B cell (primary cell): ENCODE measurements around the gene VIPR2. TPM values are rescaled to one million over a fixed set of nuclear protein-coding genes. Genes with fewer than 3 reads are reported as not detected.

ENCODE experiments used
- ATAC-seq: fragments of 200-7000 bp; cut with Tn5 transposase; one replicate; pipeline ENCODE4 v1.10.0; 2021; ENCODE audit warnings: low read depth, mild to moderate bottlenecking, moderate number of reproducible peaks, moderate library complexity
- CTCF ChIA-PET: fragments of 350-600 bp; sonication (Branson Sonifier 250); formaldehyde crosslinking; loops from one replicate; lab custom pipeline; 2021; ENCODE audit warnings: antibody characterized with exemption, inconsistent platforms; lab: Charles Lee
- POLR2A ChIA-PET: fragments of 350-600 bp; sonication (Branson Sonifier 250); formaldehyde crosslinking; loops from one replicate; lab custom pipeline; 2021; ENCODE audit warnings: antibody characterized with exemption; lab: Charles Lee
- DNase-seq: peaks from one replicate; pipeline ENCODE4 v3.0.0; 2013
- H2AFZ ChIP-seq: 2 replicates; pipeline ENCODE4 v1.6.1; 2012; ENCODE audit warnings: mild to moderate bottlenecking, low read depth, low read length; ENCODE audit not compliant: insufficient read depth, poor library complexity, severe bottlenecking
- H3K27ac ChIP-seq, 2 donors: 1 replicate in 1 of 2; 2 replicates in 1 of 2; pipeline ENCODE4 v1.5.1; 2012 to 2013; ENCODE audit warnings: low read length in 2 of 2, mild to moderate bottlenecking in 2 of 2, moderate library complexity in 1 of 2
- H3K27me3 ChIP-seq, 4 experiments: fragments of 200-600 bp in 1 of 4; sonication (generic) in 1 of 4; replicated peaks in 1 of 4; 1 replicate in 2 of 4; 2 replicates in 2 of 4; pipeline versions ENCODE4 v1.6.1 to v1.7.0; 2013 to 2016; ENCODE audit warnings: low read length in 3 of 4, mild to moderate bottlenecking in 2 of 4, mixed read lengths in 1 of 4, moderate library complexity in 1 of 4; ENCODE audit not compliant: insufficient read depth in 4 of 4, control insufficient read depth in 3 of 4; ENCODE audit errors: control extremely low read depth in 1 of 4
- H3K36me3 ChIP-seq, 2 experiments: replicated peaks in 1 of 2; 1 replicate in 1 of 2; 2 replicates in 1 of 2; pipeline versions ENCODE4 v1.6.1 to v1.7.1; 2013; ENCODE audit warnings: low read length in 1 of 2; ENCODE audit not compliant: insufficient read depth in 2 of 2, control insufficient read depth in 1 of 2; ENCODE audit errors: control extremely low read depth in 1 of 2, extremely low read depth in 1 of 2
- H3K4me1 ChIP-seq, 2 donors: fragments of 200-600 bp in 1 of 2; sonication (generic) in 1 of 2; 1 replicate in 1 of 2; 2 replicates in 1 of 2; pipeline versions ENCODE4 v1.5.1 to v1.6.1; 2013 to 2017; ENCODE audit warnings: low read length in 2 of 2; ENCODE audit not compliant: control insufficient read depth in 2 of 2, insufficient read depth in 2 of 2
- H3K4me2 ChIP-seq: replicated peaks from 2 replicates; pipeline ENCODE3; 2012; ENCODE audit warnings: mild to moderate bottlenecking, low read depth, low read length; ENCODE audit not compliant: poor library complexity, severe bottlenecking
- H3K4me3 ChIP-seq, 5 experiments: fragments of 200-600 bp in 1 of 5; sonication (generic) in 1 of 5; 1 replicate in 3 of 5; 2 replicates in 2 of 5; pipeline versions ENCODE4 v1.5.1 to v1.7.0; 2011 to 2016; ENCODE audit warnings: low read length in 4 of 5, mild to moderate bottlenecking in 4 of 5, low read depth in 2 of 5, control low read depth in 1 of 5, moderate library complexity in 1 of 5; ENCODE audit not compliant: insufficient read depth in 1 of 5; ENCODE audit errors: control extremely low read depth in 1 of 5, extremely low read depth in 1 of 5
- H3K79me2 ChIP-seq: fragments of 200-600 bp; sonication (generic); one replicate; pipeline ENCODE4 v1.6.0; 2016; ENCODE audit warnings: low read length; ENCODE audit not compliant: control insufficient read depth, insufficient read depth
- H3K9ac ChIP-seq: fragments of 200-600 bp; sonication (generic); 2 replicates; pipeline ENCODE4 v1.6.1; 2017; ENCODE audit warnings: mild to moderate bottlenecking, low read length, moderate library complexity
- H3K9me3 ChIP-seq, 3 donors: one replicate each; pipeline versions ENCODE4 v1.6.1 to v1.7.1; 2013; ENCODE audit warnings: low read length in 2 of 3; ENCODE audit not compliant: control insufficient read depth in 2 of 3, insufficient read depth in 1 of 3; ENCODE audit errors: control extremely low read depth in 1 of 3
- H4K20me1 ChIP-seq: 2 replicates; pipeline ENCODE4 v1.6.0; 2012; ENCODE audit warnings: mild to moderate bottlenecking, low read length; ENCODE audit not compliant: insufficient read depth, control insufficient read depth, poor library complexity, severe bottlenecking
- H3K27ac Mint-ChIP-seq: one replicate; pipeline ENCODE4 v1.8.0; 2021; ENCODE audit warnings: mixed read lengths
- H3K27me3 Mint-ChIP-seq: one replicate; pipeline ENCODE4 v1.8.0; 2021; ENCODE audit warnings: mixed read lengths
- H3K4me1 Mint-ChIP-seq: one replicate; pipeline ENCODE4 v1.8.0; 2021; ENCODE audit warnings: mixed read lengths
- H3K4me3 Mint-ChIP-seq: one replicate; pipeline ENCODE4 v1.8.0; 2021; ENCODE audit warnings: mixed read lengths
- H3K9me3 Mint-ChIP-seq: one replicate; pipeline ENCODE4 v1.8.0; 2022; ENCODE audit warnings: mixed read lengths; ENCODE audit not compliant: insufficient read depth
- CTCF ChIP-seq: fragments of 200-600 bp; IDR thresholded peaks from one replicate; pipeline ENCODE4 v1.8.0; 2022; ENCODE audit warnings: antibody characterized with exemption, mild to moderate bottlenecking
- EZH2 ChIP-seq: IDR thresholded peaks from 2 replicates; pipeline ENCODE4 v1.6.1; 2012; ENCODE audit warnings: borderline replicate concordance, low read depth, mild to moderate bottlenecking, moderate library complexity, low read length; ENCODE audit not compliant: insufficient read depth, poor library complexity, severe bottlenecking
- WGBS: methylation state at CpG from one replicate; pipeline ENCODE4 v1.1.5; 2013; ENCODE audit warnings: missing lambda C conversion rate; ENCODE audit not compliant: insufficient coverage; 5-methylcytosine and 5-hydroxymethylcytosine counted together
- intact Hi-C: fragments of 100-400 bp; cut with micrococcal nuclease; formaldehyde crosslinking; loops from one replicate; pipeline ENCODE4 v1.10.0; 2022
- polyA plus RNA-seq: library from polyadenylated mRNA; depleted of rRNA; stranded (reverse); fragments of >200 nt; gene quantifications from 2 replicates; pipeline ENCODE4 v1.2.3, GENCODE V29; 2012
- total RNA-seq, 2 donors: library from RNA; stranded (reverse); fragments of 120-200 nt in 1 of 2; gene quantifications; 1 replicate in 1 of 2; 2 replicates in 1 of 2; pipeline versions ENCODE4 v1.2.3 to v1.2.4, GENCODE V29; 2013 to 2022

Gene VIPR2
- total and polyA plus RNA-seq, 2 donors (not counting 1 experiment from before 2014, with no cell fraction given), result not detected

- Histone ChIP-seq H3K27ac (no peak overlapping the region), H3K27me3 (no peaks in the 10 kb centered on the region), H3K4me3 (no peak overlapping the region), H4K20me1 (no peaks in the 10 kb centered on the region), H2AFZ (no peak overlapping the region), H3K9ac (no peak overlapping the region), H3K9me3 (no peaks in the 10 kb centered on the region), H3K79me2 (no peaks in the 10 kb centered on the region), H3K4me2 (no peak overlapping the region), H3K4me1 (no peaks in the 10 kb centered on the region), H3K36me3 (no peaks in the 10 kb centered on the region)
- ChIA-PET POLR2A (no interaction called here), CTCF (no interaction called here)
- H3K4me1 Mint-ChIP-seq, result no peaks in the 10 kb centered on the region
- intact Hi-C loops, result no loop called here
- H3K27ac Mint-ChIP-seq, result no peak overlapping the region
- no peak for ATAC-seq
- no peaks in the 10 kb centered on the region for H3K27me3 Mint-ChIP-seq
- H3K9me3 Mint-ChIP-seq, result no peaks in the 10 kb centered on the region
- DNase-seq, result no peak
- WGBS, result 75% methylated on average over 15 of the region's 16 CpGs
- H3K4me3 Mint-ChIP-seq, result no peak overlapping the region
- TF ChIP-seq EZH2 (no peak), CTCF (no peak)
These were observed 50.5 kb downstream of the VIPR2 start for GRCh38 chr7:159094023-159094740.

GRCh38 chr7:159093351-159093971 is 51.2 kb downstream of the VIPR2 start:
- no peak overlapping the region for H2AFZ ChIP-seq
- H3K27ac Mint-ChIP-seq, result no peak overlapping the region
- ChIA-PET POLR2A (no interaction called here), CTCF (no interaction called here)
- TF ChIP-seq EZH2 (no peak), CTCF (no peak)
- intact Hi-C loops, result no loop called here
- no peaks in the 10 kb centered on the region for H3K9me3 Mint-ChIP-seq
- H3K27me3 Mint-ChIP-seq, result no peaks in the 10 kb centered on the region
- no peaks in the 10 kb centered on the region for H3K9me3 ChIP-seq
- no peak overlapping the region for H3K4me2 ChIP-seq
- no peaks in the 10 kb centered on the region for H3K4me1 Mint-ChIP-seq
- no peaks in the 10 kb centered on the region for H3K36me3 ChIP-seq
- H3K9ac ChIP-seq, result no peak overlapping the region
- no peak overlapping the region for H3K27ac ChIP-seq
- 95% methylated on average over 28 of the region's 31 CpGs for WGBS
- DNase-seq (no peak), ATAC-seq (no peak)
- H3K4me3 ChIP-seq, result no peak overlapping the region
- no peaks in the 10 kb centered on the region for H3K27me3 ChIP-seq
- no peaks in the 10 kb centered on the region for H3K4me1 ChIP-seq
- no peak overlapping the region for H3K4me3 Mint-ChIP-seq
- no peaks in the 10 kb centered on the region for H3K79me2 ChIP-seq
- no peaks in the 10 kb centered on the region for H4K20me1 ChIP-seq
